ENCODE results near the gene CSF1.

DNA sequence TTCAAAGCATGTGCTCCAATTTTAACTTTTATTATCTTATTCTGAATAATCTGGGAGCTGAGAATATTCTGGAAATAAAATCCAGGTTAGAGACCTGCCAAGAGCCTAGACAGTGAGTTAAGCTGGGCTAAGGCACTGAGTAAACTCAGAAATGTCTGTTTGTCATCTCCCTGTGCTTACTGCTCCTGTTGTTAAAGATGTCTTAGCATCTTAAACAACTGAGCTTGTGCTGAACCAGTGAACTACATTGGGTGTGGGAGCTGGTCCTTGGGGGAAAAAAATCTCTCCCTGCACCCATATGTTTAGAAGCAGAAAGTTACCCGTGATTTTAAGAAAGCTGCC lies 49.0 kb downstream of the CSF1 start:
- TF ChIP-seq, protein P1, sequence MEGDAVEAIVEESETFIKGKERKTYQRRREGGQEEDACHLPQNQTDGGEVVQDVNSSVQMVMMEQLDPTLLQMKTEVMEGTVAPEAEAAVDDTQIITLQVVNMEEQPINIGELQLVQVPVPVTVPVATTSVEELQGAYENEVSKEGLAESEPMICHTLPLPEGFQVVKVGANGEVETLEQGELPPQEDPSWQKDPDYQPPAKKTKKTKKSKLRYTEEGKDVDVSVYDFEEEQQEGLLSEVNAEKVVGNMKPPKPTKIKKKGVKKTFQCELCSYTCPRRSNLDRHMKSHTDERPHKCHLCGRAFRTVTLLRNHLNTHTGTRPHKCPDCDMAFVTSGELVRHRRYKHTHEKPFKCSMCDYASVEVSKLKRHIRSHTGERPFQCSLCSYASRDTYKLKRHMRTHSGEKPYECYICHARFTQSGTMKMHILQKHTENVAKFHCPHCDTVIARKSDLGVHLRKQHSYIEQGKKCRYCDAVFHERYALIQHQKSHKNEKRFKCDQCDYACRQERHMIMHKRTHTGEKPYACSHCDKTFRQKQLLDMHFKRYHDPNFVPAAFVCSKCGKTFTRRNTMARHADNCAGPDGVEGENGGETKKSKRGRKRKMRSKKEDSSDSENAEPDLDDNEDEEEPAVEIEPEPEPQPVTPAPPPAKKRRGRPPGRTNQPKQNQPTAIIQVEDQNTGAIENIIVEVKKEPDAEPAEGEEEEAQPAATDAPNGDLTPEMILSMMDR (IDR thresholded peaks at IDR 0.05), result no peak
- TF ChIP-seq POLR2A (IDR thresholded peaks at IDR 0.05), result no peak

Data from breast epithelium (tissue), 3 donors.